ENCODE measurements around the gene ENGASE. TPM values are rescaled to one million over a fixed set of nuclear protein-coding genes. Genes with fewer than 3 reads are reported as not detected.
A peak's percentile ranks its signal among the peaks of the same experiment; 100 is the strongest.

ENGASE gene
- total RNA-seq, 1 donor from 2014 or later = 9.1 TPM

GRCh38 chr17:79113699-79114457, 39.3 kb downstream of the ENGASE start:
- no peak for DNase-seq (ENCODE audit: low read depth in 2 of 2)

DNA sequence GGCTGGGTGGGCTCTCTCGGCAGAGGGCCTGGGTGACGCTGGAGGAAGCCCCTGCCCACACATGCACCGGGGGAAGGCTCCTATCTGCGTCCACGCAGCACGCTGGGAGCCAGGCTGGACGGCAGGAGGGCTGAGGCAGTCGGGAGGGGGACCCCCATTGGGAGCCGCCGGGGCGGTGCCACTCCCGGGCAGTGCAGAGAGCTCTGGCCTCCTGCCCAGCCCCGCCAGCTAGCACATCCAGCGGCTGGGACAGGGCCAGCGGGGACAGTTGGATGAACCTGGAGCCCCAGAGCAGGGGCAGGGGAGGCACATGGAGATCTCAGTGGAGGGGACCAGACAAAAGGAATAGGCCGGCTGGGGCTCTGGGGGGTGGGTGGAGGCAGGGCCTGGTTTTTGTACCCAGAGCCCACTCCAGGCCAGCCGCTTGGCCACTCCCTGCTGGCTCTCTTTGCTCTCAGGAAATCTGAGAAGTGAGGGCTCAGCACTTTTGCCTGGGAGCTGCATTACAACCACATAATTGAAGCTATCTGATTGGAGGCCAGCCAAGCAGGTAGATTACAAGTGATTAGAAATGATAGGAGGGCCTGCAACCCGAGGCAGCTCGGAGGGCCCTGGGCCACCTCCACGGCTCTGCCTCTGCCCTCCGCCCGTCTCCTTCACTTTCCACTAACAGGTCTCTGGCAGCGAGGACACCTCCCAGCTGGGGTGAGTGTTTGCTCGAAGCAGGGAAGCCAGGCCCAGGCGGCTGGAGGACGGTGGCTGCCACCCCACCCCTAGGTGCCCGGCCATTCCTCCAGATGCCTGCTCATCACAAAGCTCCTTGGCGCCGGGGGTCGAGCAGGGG, 40.1 kb downstream of the ENGASE start:
- peak in 1 of 2 donors; percentile 38 for DNase-seq (ENCODE audit: low read depth in 2 of 2)

DNA sequence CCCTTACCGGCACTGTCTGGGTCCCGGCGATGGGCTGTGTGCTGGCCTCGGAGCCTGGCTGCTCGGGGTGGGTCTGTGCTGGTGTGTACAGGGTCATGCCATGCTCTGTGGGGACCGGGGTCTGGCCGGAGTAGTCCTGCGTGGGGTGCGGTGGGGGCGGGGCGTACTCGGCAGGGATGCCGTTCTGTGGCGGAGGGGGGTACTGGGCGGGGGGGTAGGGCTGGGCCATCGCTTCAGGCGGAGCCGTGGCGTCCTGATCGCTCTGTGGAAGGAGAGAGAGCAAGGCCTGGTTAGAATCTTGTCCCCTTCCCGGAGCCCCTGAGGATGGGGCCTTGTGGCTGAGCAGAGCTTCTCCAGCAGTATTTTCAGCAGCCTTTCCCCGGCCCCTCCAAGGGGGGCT, 40.9 kb downstream of the ENGASE start:
- no peak for DNase-seq (ENCODE audit: low read depth in 2 of 2)

GRCh38 chr17:79116575-79117368, 42.1 kb downstream of the ENGASE start:
- DNase-seq (ENCODE audit: low read depth in 2 of 2) = no peak

DNA sequence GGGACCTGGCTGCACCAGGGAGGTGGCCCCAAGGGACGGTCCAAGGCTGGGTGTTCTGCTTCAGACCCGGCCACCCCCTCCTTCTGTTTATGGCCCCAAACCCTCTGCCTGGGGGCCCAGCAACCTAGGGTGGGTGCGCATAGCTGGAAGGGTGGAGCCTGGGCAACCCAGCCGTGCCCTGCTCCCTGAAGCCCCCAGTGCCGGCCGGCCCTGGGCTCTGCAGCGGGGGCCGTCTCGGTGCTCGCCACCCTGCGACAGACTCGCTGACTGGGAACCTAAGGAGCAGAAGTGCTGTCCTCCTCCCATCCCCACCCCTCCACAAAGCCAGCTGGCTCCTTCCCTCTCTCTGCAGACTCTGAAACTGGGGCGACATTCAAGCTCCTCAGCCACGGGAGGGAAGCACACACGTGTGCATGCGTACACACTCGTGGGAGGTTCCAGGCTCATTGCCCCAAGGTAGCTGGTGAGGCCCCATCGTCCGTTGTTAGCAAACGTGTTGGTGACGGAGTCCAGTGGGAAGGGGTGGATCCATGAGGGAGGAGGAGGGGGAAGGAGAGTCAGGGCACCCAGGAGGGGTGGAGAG, 43.4 kb downstream of the ENGASE start:
- no peak for DNase-seq (ENCODE audit: low read depth in 2 of 2)

DNA sequence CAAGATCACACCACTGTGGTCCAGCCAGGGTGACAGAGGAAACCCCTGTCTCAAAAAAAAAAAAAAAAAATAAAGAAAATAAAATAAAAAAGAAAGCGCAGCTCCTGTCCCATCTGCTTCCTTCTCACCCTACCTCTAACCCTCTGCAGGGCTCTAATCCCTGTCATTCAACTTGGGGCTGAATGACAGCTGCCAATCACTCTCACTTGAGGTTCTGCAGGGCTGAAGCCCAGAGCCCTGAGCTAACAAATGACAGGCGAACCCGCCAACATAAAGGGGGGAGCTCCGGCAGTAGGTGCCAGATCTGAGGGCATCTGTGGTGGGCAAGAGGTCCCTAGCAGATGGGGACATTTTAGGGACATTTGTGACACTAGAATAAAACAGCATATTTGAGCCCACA, 44.3 kb downstream of the ENGASE start:
- no peak for DNase-seq (ENCODE audit: low read depth in 2 of 2)

DNA sequence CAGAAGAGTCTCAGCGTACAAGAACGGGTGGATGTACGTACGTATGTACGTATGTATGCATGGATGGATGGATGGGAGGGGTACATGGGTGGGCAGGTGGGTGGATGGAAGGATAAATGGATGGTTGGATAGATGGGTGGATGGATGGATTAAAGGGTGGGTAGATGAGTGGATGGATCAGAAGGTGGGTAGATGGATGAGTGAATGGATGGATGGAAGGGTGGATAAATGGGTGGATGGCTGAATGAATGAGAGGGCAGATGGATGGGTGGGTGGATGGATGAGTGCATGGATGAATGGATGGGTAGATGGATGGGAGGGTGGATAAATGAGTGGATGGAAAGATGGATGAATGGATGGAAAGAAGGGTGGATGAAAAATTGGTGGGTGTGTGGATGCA, 45.6 kb downstream of the ENGASE start:
- DNase-seq (ENCODE audit: low read depth in 2 of 2) = no peak

DNA sequence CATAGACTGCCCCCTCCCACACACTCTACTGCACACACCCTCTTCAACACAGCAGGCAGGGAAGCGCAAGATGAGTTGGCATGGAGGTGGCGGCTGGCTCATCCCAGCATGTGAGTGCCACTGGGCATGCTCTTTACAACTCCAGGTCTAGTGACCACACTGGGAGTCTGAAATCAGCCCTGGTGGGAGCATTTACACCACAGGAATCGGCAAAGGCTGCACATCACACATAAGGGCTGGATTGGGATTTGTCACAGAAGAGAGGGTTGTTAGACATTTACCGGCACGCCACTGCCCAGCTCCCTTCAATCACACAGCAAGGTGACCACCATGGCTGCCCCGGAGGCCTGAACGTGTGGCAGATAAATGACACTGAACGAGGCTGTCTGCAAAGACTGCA, 49.4 kb downstream of the ENGASE start:
- no peak for DNase-seq (ENCODE audit: low read depth in 2 of 2)

DNA sequence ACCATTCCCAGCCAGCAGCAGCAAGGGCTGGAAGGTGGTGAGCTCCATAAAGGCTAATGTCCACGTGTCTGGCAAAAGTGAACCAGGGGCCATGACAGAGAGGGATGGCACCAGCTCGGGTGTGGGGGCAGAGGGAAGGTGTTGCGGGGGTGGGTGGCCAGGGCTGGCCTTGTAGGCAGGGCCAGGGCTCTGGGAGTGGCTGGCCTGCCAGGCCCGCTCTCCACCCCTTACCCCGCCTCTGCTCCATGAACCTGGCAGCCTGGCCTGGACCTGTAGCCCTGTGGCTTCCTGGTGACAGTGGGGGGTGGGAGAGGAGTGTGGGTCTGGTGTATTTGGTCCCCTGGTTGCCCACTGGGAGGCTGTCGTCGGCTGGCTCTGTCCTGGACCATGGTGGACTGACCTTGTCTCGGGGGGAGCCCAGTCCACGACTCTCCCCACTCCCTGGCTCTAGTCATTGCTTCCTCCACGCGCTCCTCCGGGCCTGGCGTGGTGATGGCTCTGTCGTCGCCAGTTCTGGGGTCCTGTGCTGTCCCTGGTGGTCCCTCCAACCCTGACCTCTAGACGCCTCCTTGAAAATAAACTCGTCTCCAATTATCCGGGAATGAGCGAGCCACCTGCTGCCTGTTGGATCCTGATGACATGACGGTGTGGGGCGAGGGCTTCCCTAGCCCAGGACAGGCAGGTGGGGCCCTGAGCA, 50.0 kb downstream of the ENGASE start:
- DNase-seq (ENCODE audit: low read depth in 2 of 2) = no peak

DNA sequence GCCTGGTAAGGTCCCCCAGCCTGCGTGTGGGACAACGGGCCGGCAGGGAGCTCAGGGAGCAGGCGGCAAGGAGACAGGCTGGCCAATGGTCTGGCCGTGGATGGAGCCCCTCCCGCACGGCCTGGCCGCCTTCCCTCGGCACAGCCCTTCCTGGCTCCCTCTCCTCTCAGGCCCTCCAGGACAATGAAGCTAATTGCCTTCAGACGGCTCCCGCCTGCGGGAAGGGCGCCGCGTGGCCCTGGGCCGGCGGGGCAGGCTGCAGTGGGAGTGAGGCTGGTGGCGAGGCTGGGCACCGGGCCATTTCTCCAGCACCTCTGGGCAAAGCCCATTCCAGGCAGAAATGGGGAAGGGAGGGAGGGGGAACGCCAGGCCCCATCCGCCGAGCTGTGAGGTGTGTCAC, 50.9 kb downstream of the ENGASE start:
- DNase-seq (ENCODE audit: low read depth in 2 of 2) = no peak

- DNase-seq (ENCODE audit: low read depth in 2 of 2) = peak in 1 of 2 donors; percentile 35
Observed at GRCh38 chr17:79126139-79126538, 51.5 kb downstream of the ENGASE start.

GRCh38 chr17:79127534-79128135, 53.0 kb downstream of the ENGASE start:
- no peak for DNase-seq (ENCODE audit: low read depth in 2 of 2)

GRCh38 chr17:79129523-79129922, 54.9 kb downstream of the ENGASE start:
- no peak for DNase-seq (ENCODE audit: low read depth in 2 of 2)

DNA sequence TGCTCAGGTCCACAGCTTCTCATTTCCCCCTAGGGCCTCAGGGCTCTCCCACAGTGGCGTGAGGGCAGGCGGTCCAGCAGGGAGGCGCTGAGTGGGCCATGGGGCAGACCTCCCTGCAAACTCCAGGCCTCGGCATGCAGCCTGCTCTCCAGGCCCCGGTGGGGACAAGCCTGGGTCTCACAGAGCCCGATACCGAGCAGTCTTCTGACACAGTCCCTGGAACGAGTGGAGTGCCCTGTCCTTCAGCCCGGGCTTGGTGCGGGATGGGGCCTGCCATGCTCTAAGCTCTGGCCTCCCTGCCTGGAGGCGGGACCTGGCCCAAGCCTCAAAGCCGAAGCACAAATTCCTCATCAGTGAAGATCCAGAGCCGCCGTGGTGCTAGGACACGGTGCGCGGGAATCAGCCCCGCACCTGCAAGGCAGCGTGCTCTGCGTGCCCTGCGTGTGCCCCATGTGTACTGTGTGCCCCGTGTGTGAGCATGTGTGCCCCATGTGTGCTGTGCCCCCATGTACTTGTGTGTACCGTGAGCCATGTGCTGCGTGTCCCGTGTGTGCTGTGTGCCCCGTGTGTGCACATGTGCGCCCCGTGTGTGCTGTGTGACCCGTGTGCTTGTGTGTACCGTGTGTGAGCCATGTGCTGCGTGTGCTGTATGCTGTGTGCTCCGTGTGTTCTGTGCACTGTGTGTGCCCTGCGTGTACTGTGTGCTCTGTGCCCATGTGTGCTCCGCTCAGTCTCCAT, 56.1 kb downstream of the ENGASE start:
- no peak for DNase-seq (ENCODE audit: low read depth in 2 of 2)

DNA sequence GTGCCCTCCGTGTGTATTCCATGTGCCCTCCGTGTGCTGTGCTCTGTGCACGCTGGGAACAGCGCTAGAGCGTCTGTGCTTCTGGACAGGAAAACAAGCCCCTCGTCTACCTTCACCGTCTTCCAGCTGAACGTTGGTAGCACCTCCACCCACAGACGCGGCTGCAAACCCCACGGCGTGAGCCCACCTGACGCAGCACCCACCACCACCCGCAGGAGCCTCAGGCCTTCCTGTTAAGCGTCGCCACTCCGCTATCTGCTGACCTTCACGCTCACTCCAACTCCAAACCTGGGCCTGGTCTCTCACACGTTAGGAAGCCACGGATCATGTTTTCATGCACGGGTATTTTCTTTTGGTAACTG, 56.6 kb downstream of the ENGASE start:
- no peak for DNase-seq (ENCODE audit: low read depth in 2 of 2)

GRCh38 chr17:79131701-79132100, 57.1 kb downstream of the ENGASE start:
- no peak for DNase-seq (ENCODE audit: low read depth in 2 of 2)

DNA sequence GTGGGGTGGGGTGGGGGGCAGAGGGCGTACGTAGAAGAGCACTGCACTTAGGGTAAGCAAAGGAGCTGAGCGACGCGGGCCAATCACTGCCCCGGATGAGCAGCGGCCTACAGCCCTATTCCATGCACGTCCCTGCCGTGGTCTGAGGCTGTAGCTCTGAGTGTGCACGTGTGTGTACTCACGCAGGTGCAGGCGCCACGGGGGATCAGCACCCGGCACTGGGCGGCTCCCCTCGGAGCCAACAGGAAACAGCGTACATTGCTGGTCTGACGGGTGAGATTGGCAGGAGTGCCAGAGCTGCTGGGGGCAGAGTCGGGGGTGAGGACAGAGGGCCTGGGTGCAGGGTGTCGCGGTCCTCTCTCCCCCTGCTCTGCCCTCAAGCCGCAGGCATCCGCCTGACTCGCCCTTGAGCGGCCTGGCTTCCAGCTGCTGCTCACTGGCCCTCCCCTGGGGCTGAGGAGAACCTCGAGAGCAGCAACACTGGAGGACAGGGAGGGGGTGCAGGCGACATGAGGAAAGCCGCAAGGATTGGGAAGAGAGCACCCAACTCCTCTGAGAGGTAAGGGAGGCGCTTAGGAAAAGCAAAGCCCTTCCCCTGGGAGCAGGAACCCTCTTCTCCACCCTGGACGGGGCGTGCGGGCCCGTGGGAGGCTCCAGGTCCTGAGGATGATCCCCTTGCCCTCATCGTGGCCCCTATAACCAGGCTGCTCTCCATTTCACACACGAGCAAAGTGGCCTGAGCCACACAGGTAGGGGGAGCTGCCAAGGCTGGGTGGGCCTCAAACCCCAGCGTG, 57.8 kb downstream of the ENGASE start:
- no peak for DNase-seq (ENCODE audit: low read depth in 2 of 2)

GRCh38 chr17:79133214-79133613, 58.6 kb downstream of the ENGASE start:
- no peak for DNase-seq (ENCODE audit: low read depth in 2 of 2)

DNA sequence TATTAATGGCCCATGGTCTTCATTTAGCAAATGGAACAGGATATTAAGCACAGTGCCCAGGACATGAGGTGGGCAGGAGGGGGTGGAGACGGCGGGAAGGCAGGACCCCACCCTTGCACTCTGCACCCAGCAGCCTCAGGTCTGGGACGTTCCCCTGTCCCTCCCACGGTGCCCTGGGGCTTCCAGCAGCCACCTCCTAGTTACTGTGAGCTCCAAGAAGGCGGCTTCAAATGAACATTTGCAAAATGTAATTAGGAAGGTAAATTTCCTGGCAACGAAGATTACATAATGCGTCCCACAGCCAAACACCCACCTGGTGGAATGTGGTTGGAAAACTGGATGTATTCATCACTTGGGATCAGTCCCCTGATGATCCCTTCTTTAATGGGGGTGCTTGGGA, 59.4 kb downstream of the ENGASE start:
- DNase-seq (ENCODE audit: low read depth in 2 of 2) = no peak
